ENCODE results near the gene RHCG. TPM values are rescaled to one million over a fixed set of nuclear protein-coding genes. Genes with fewer than 3 reads are reported as not detected.

The RHCG gene
- total and polyA plus RNA-seq, 4 donors = 0.17 to 0.37 (median 0.25) TPM; not detected in 1

DNA sequence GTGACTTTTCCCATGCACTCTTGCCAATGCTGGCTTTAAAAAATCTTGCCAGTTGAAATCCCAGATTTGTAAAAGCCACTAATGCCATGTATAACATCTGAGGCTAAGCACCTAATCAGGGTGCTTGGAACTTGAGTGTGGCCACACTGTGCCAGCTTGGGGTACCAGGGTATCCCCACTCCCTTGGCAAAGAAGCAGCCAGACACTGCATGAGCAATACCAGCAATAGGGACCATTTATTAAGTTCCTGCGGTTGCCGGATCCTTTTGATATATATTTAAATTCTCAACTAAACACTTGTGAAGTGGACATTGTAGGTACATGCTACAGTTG, 2.2 kb upstream of the RHCG start:
- H3K27ac ChIP-seq (ENCODE audit: low read depth in 1 of 2, low read length in 1 of 2) = no peak overlapping the region
- TF ChIP-seq, protein P1, sequence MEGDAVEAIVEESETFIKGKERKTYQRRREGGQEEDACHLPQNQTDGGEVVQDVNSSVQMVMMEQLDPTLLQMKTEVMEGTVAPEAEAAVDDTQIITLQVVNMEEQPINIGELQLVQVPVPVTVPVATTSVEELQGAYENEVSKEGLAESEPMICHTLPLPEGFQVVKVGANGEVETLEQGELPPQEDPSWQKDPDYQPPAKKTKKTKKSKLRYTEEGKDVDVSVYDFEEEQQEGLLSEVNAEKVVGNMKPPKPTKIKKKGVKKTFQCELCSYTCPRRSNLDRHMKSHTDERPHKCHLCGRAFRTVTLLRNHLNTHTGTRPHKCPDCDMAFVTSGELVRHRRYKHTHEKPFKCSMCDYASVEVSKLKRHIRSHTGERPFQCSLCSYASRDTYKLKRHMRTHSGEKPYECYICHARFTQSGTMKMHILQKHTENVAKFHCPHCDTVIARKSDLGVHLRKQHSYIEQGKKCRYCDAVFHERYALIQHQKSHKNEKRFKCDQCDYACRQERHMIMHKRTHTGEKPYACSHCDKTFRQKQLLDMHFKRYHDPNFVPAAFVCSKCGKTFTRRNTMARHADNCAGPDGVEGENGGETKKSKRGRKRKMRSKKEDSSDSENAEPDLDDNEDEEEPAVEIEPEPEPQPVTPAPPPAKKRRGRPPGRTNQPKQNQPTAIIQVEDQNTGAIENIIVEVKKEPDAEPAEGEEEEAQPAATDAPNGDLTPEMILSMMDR (IDR thresholded peaks at IDR 0.05; ENCODE audit: control extremely low read depth, extremely low read depth) = no peak
- H3K27me3 ChIP-seq (ENCODE audit: control insufficient read depth in 3 of 3, insufficient read depth in 3 of 3, low read length in 2 of 3) = peaks cover 3 to 13% (median 10%) of the 10 kb centered on the region in 3 donors
- DNase-seq = no peak
- H3K4me1 ChIP-seq (ENCODE audit: control insufficient read depth in 5 of 5, insufficient read depth in 5 of 5, low read length in 5 of 5) = peaks cover 0 to 13% (median 0%) of the 10 kb centered on the region in 5 donors
- WGBS, 2 donors = 76 to 89% methylated on average over 2 of the region's 2 CpGs
- no peak for ATAC-seq (ENCODE audit: insufficient read depth, low FRiP score)
- no peaks in the 10 kb centered on the region for H3K9me3 ChIP-seq (ENCODE audit: control insufficient read depth in 4 of 4, insufficient read depth in 3 of 4, low read length in 3 of 4)
- H3K9ac ChIP-seq (ENCODE audit: insufficient read depth in 1 of 2, low read length in 2 of 2) = no peak overlapping the region
- no peaks in the 10 kb centered on the region for H3K36me3 ChIP-seq (ENCODE audit: control insufficient read depth in 4 of 4, insufficient read depth in 4 of 4, low read length in 4 of 4)
- H3K4me3 ChIP-seq = no peak overlapping the region

DNA sequence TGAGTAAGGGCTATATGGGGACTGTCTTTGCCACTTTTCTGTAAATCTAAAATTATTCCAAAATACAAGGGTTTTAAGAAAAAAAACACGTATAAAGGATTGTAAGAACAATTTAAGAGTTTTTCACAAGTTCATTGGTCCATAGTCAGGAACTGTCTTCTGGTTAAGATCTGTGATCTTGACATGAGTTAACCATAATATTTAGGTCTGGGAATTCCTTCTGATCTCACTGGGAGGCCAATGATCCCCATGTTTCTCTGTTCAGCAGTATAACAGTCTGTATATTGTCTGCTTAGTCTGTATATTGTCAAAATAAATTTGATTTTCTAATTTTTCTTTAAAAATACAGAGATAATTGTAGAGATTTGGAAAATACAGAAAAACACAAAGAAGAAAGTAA, 848 bp upstream of the RHCG start:
- no peak overlapping the region for H3K27ac ChIP-seq (ENCODE audit: low read depth in 1 of 2, low read length in 1 of 2)
- no peak overlapping the region for H3K9ac ChIP-seq (ENCODE audit: insufficient read depth in 1 of 2, low read length in 2 of 2)
- H3K27me3 ChIP-seq (ENCODE audit: control insufficient read depth in 3 of 3, insufficient read depth in 3 of 3, low read length in 2 of 3) = peaks cover 3 to 13% (median 10%) of the 10 kb centered on the region in 3 donors
- no peaks in the 10 kb centered on the region for H3K36me3 ChIP-seq (ENCODE audit: control insufficient read depth in 4 of 4, insufficient read depth in 4 of 4, low read length in 4 of 4)
- peaks cover 0 to 13% (median 0%) of the 10 kb centered on the region in 5 donors for H3K4me1 ChIP-seq (ENCODE audit: control insufficient read depth in 5 of 5, insufficient read depth in 5 of 5, low read length in 5 of 5)
- H3K4me3 ChIP-seq = no peak overlapping the region
- WGBS, 2 donors = 67 to 71% methylated on average over 1 of the region's 1 CpG
- peak in 2 of 3 donors; percentile 51 to 57 for DNase-seq
- TF ChIP-seq, protein P1 (IDR thresholded peaks at IDR 0.05; ENCODE audit: control extremely low read depth, extremely low read depth) = no peak
- H3K9me3 ChIP-seq (ENCODE audit: control insufficient read depth in 4 of 4, insufficient read depth in 3 of 4, low read length in 3 of 4) = no peaks in the 10 kb centered on the region
- no peak for ATAC-seq (ENCODE audit: insufficient read depth, low FRiP score)

- no peak overlapping the region for H3K9ac ChIP-seq (ENCODE audit: insufficient read depth in 1 of 2, low read length in 2 of 2)
- 58 to 67% methylated on average over 10 of the region's 10 CpGs for WGBS, 2 donors
- DNase-seq (no peak), ATAC-seq (ENCODE audit: insufficient read depth, low FRiP score) (no peak)
- no peaks in the 10 kb centered on the region for H3K9me3 ChIP-seq (ENCODE audit: control insufficient read depth in 4 of 4, insufficient read depth in 3 of 4, low read length in 3 of 4)
- H3K27ac ChIP-seq (ENCODE audit: low read depth in 1 of 2, low read length in 1 of 2) = no peak overlapping the region
- no peaks in the 10 kb centered on the region for H3K36me3 ChIP-seq (ENCODE audit: control insufficient read depth in 4 of 4, insufficient read depth in 4 of 4, low read length in 4 of 4)
- TF ChIP-seq, protein P1 (IDR thresholded peaks at IDR 0.05; ENCODE audit: control extremely low read depth, extremely low read depth) = no peak
- H3K4me1 ChIP-seq (ENCODE audit: control insufficient read depth in 5 of 5, insufficient read depth in 5 of 5, low read length in 5 of 5) = peaks cover 0 to 13% (median 0%) of the 10 kb centered on the region in 5 donors
- no peak overlapping the region for H3K4me3 ChIP-seq
- H3K27me3 ChIP-seq (ENCODE audit: control insufficient read depth in 3 of 3, insufficient read depth in 3 of 3, low read length in 2 of 3) = peaks cover 3 to 13% (median 10%) of the 10 kb centered on the region in 3 donors
Measured at GRCh38 chr15:89495638-89496145, 691 bp downstream of the RHCG start.

Data from lung (tissue), 12 donors.